ENCODE measurements around the gene UBE2I. TPM values are rescaled to one million over a fixed set of nuclear protein-coding genes. Genes with fewer than 3 reads are reported as not detected.

Gene UBE2I
- total and polyA plus RNA-seq, 2 donors (not counting 1 experiment from before 2014, with no cell fraction given), result 152 to 265 TPM

DNA sequence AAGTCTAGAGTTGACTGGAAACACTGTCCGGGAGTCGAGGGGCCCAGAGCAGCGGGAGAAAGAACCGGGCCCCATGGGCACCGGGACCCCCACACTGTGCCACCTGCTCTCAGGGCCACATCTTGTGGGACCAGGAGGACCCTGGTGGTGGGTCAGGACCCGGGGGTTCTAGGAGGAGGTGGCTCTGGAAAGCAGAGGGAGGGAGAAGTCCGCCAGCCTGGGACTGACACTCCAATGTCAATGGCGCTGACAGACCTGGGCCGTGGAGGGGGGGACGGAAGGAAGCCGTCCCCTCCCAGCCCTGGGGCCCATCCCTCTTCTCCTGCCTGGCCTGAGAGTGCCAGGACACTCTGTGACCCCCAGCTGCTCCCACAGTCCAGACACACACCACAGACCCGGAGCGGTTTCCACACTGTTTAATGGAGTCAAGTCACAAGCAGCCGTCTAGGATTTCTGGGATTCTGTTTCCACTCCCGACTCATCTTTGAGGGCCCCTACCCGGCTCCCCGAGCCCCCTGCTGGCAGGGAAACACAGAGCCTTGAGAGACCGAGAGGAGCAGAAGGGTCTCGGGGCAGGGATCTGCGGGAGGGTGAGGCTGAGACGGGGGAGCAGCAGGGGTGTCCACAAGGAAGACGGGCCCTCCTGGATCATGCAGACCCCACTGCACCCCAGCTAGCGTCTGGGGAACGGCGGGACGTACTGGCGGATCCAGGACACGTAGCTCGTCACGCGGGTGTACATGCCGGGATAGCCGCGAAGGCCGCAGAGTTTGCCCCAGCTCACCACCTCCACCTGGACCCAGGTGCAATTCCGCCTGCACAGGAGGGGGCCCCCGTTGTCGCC is 23.5 kb upstream of the UBE2I start:
- ATAC-seq (ENCODE audit: low read depth), result no peak
- H3K27me3 Mint-ChIP-seq, result peaks cover 13% of the 10 kb centered on the region
- POLR2A ChIA-PET, result no interaction called here

More for the DNA sequence above, 23.5 kb upstream of the UBE2I start:
- CTCF ChIA-PET, result no interaction called here
- Mint-ChIP-seq H3K4me3 (no peak overlapping the region), H3K27ac (no peak overlapping the region), H3K9me3 (ENCODE audit: insufficient read depth) (no peaks in the 10 kb centered on the region), H3K4me1 (peaks cover 4% of the 10 kb centered on the region)
- Histone ChIP-seq H3K4me2 (replicated peaks; ENCODE audit: low read depth, low read length, poor library complexity, severe bottlenecking) (no peak overlapping the region), H3K36me3 (replicated peaks in 1 of 2; ENCODE audit: control extremely low read depth in 1 of 2, control insufficient read depth in 1 of 2, extremely low read depth in 1 of 2, insufficient read depth in 2 of 2, low read length in 1 of 2) (no peaks in the 10 kb centered on the region), H3K9ac (ENCODE audit: low read length) (no peak overlapping the region), H3K9me3 (ENCODE audit: control extremely low read depth in 1 of 3, control insufficient read depth in 2 of 3, insufficient read depth in 1 of 3, low read length in 2 of 3) (no peaks in the 10 kb centered on the region), H3K27me3 (replicated peaks in 1 of 4; ENCODE audit: control extremely low read depth in 1 of 4, control insufficient read depth in 3 of 4, insufficient read depth in 4 of 4, low read length in 3 of 4) (peaks cover 0 to 27% (median 5%) of the 10 kb centered on the region in 4 experiments), H3K4me3 (ENCODE audit: control extremely low read depth in 1 of 5, extremely low read depth in 1 of 5, insufficient read depth in 1 of 5, low read depth in 2 of 5, low read length in 4 of 5) (no peak overlapping the region), H3K79me2 (ENCODE audit: control insufficient read depth, insufficient read depth, low read length) (no peaks in the 10 kb centered on the region), H3K4me1 (ENCODE audit: control insufficient read depth in 2 of 2, insufficient read depth in 2 of 2, low read length in 2 of 2) (peaks cover 12% of the 10 kb centered on the region in 2 donors), H2AFZ (ENCODE audit: insufficient read depth, low read depth, low read length, poor library complexity, severe bottlenecking) (no peak overlapping the region), H3K27ac (ENCODE audit: low read length in 2 of 2) (no peak overlapping the region), H4K20me1 (ENCODE audit: control insufficient read depth, insufficient read depth, low read length, poor library complexity, severe bottlenecking) (no peaks in the 10 kb centered on the region)
- WGBS (ENCODE audit: insufficient coverage), result 79% methylated on average over 32 of the region's 38 CpGs
- no peak for TF ChIP-seq EZH2 (IDR thresholded peaks at IDR 0.05; ENCODE audit: borderline replicate concordance, insufficient read depth, low read depth, low read length, poor library complexity, severe bottlenecking)
- TF ChIP-seq, protein P1, sequence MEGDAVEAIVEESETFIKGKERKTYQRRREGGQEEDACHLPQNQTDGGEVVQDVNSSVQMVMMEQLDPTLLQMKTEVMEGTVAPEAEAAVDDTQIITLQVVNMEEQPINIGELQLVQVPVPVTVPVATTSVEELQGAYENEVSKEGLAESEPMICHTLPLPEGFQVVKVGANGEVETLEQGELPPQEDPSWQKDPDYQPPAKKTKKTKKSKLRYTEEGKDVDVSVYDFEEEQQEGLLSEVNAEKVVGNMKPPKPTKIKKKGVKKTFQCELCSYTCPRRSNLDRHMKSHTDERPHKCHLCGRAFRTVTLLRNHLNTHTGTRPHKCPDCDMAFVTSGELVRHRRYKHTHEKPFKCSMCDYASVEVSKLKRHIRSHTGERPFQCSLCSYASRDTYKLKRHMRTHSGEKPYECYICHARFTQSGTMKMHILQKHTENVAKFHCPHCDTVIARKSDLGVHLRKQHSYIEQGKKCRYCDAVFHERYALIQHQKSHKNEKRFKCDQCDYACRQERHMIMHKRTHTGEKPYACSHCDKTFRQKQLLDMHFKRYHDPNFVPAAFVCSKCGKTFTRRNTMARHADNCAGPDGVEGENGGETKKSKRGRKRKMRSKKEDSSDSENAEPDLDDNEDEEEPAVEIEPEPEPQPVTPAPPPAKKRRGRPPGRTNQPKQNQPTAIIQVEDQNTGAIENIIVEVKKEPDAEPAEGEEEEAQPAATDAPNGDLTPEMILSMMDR (IDR thresholded peaks at IDR 0.05), result no peak
- intact Hi-C loops (cut with micrococcal nuclease), result no loop called here
- no peak for DNase-seq

Measured in B cell (primary cell).